GM23338 (cell line): Measurements from ENCODE around the gene TENM3.

Experiments
- CREB1 ChIP-seq: fragments of 250-450 bp; sonication (Bioruptor Pico); IDR thresholded peaks from 2 replicates; pipeline ENCODE4 v1.5.0; 2020; ENCODE audit warnings: low read depth, mild to moderate bottlenecking, moderate library complexity
- EZH2 ChIP-seq: fragments of 200-600 bp; sonication (generic); IDR thresholded peaks from one replicate; pipeline ENCODE4 v1.8.0; 2017; ENCODE audit warnings: antibody characterized with exemption, mild to moderate bottlenecking, low read depth; ENCODE audit not compliant: unreplicated experiment
- EZH2phosphoT487 ChIP-seq: fragments of 200-600 bp; sonication (generic); IDR thresholded peaks from one replicate; pipeline ENCODE4 v1.8.1; 2018; ENCODE audit warnings: antibody characterized with exemption; ENCODE audit not compliant: unreplicated experiment
- JUNB ChIP-seq: IDR thresholded peaks from one replicate; pipeline ENCODE4 v1.6.1; 2016; ENCODE audit warnings: antibody characterized with exemption; ENCODE audit not compliant: unreplicated experiment
- NANOG ChIP-seq: IDR thresholded peaks from 2 replicates; pipeline ENCODE4 v1.6.1; 2016; ENCODE audit warnings: antibody characterized with exemption, borderline replicate concordance
- POLR2AphosphoS5 ChIP-seq: IDR thresholded peaks from 2 replicates; pipeline ENCODE4 v1.6.1; 2016; ENCODE audit warnings: antibody characterized with exemption, low read depth
- STAT1 ChIP-seq: IDR thresholded peaks from one replicate; pipeline ENCODE4 v1.6.1; 2016; ENCODE audit warnings: antibody characterized with exemption; ENCODE audit not compliant: unreplicated experiment
- ZNF114 ChIP-seq: fragments of 250-450 bp; sonication (Bioruptor Pico); IDR thresholded peaks from 2 replicates; pipeline ENCODE4 v1.5.0; 2020; ENCODE audit warnings: mild to moderate bottlenecking, moderate library complexity
- ZNF331 ChIP-seq: fragments of 250-450 bp; sonication (Bioruptor Pico); IDR thresholded peaks from 2 replicates; pipeline ENCODE4 v1.5.0; 2020; ENCODE audit warnings: low read depth, mild to moderate bottlenecking, moderate library complexity
- TF ChIP-seq, protein P1 (sequence below), 2 experiments: fragments of 200-600 bp in 1 of 2; sonication (generic) in 1 of 2; conservative IDR thresholded peaks; 2 replicates each; pipeline versions ENCODE4 v1.5.1 to v1.6.1; 2016 to 2017; ENCODE audit warnings: antibody characterized with exemption in 2 of 2, low read depth in 2 of 2, mild to moderate bottlenecking in 2 of 2, moderate library complexity in 1 of 2
- TF ChIP-seq, protein P2 (sequence below): fragments of 250-450 bp; sonication (Bioruptor Pico); IDR thresholded peaks from 2 replicates; pipeline ENCODE4 v1.5.0; 2020; ENCODE audit warnings: mild to moderate bottlenecking, moderate library complexity
- TF ChIP-seq, protein P3 (sequence below): IDR thresholded peaks from one replicate; pipeline ENCODE4 v1.6.1; 2018; ENCODE audit warnings: antibody characterized with exemption; ENCODE audit not compliant: unreplicated experiment
- TF ChIP-seq, protein P4 (sequence below): IDR thresholded peaks from 2 replicates; pipeline ENCODE4 v1.6.1; 2016; ENCODE audit warnings: antibody characterized with exemption

DNA sequence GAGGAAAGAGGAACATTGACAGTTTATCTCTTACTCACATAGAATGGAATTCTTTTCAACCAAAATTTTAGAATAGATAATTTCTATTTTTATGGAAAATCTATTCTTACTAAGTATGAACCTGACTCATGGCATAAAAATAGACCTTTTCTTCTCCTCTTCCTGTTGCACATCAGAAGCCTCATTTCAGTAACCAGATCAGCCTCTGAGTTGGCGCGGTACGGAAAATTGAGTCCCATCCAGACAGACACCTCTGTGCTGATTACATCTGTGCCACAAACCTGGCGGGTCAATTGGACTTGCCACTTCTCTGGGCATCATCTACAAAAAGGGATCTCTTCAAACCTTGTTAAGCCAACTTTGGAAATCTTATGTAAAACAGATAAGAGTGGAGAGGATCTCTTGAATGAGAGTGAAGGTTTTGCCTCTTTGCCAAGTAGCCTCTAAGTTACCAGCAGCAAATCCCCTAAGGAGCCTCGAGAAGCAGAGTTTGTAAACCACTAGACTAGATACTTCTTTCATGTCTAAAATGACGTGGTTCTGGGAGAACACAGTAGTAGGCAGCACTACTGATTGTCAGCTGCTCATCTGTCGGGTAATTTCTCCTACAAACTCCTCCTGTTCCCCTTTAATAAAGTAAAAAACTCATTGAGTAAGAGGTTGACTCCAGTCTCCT is 37.4 kb downstream of the TENM3 start:
- TF ChIP-seq, protein P1, sequence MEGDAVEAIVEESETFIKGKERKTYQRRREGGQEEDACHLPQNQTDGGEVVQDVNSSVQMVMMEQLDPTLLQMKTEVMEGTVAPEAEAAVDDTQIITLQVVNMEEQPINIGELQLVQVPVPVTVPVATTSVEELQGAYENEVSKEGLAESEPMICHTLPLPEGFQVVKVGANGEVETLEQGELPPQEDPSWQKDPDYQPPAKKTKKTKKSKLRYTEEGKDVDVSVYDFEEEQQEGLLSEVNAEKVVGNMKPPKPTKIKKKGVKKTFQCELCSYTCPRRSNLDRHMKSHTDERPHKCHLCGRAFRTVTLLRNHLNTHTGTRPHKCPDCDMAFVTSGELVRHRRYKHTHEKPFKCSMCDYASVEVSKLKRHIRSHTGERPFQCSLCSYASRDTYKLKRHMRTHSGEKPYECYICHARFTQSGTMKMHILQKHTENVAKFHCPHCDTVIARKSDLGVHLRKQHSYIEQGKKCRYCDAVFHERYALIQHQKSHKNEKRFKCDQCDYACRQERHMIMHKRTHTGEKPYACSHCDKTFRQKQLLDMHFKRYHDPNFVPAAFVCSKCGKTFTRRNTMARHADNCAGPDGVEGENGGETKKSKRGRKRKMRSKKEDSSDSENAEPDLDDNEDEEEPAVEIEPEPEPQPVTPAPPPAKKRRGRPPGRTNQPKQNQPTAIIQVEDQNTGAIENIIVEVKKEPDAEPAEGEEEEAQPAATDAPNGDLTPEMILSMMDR (conservative IDR thresholded peaks at IDR 0.05; ENCODE audit: low read depth in 2 of 2): no peak
- TF ChIP-seq POLR2AphosphoS5 (no peak), CREB1 (no peak), EZH2phosphoT487 (no peak), EZH2 (no peak), JUNB (no peak), ZNF114 (CRISPR knock-in tag) (no peak), NANOG (no peak), ZNF331 (no peak), STAT1 (no peak)
- TF ChIP-seq, protein P2, sequence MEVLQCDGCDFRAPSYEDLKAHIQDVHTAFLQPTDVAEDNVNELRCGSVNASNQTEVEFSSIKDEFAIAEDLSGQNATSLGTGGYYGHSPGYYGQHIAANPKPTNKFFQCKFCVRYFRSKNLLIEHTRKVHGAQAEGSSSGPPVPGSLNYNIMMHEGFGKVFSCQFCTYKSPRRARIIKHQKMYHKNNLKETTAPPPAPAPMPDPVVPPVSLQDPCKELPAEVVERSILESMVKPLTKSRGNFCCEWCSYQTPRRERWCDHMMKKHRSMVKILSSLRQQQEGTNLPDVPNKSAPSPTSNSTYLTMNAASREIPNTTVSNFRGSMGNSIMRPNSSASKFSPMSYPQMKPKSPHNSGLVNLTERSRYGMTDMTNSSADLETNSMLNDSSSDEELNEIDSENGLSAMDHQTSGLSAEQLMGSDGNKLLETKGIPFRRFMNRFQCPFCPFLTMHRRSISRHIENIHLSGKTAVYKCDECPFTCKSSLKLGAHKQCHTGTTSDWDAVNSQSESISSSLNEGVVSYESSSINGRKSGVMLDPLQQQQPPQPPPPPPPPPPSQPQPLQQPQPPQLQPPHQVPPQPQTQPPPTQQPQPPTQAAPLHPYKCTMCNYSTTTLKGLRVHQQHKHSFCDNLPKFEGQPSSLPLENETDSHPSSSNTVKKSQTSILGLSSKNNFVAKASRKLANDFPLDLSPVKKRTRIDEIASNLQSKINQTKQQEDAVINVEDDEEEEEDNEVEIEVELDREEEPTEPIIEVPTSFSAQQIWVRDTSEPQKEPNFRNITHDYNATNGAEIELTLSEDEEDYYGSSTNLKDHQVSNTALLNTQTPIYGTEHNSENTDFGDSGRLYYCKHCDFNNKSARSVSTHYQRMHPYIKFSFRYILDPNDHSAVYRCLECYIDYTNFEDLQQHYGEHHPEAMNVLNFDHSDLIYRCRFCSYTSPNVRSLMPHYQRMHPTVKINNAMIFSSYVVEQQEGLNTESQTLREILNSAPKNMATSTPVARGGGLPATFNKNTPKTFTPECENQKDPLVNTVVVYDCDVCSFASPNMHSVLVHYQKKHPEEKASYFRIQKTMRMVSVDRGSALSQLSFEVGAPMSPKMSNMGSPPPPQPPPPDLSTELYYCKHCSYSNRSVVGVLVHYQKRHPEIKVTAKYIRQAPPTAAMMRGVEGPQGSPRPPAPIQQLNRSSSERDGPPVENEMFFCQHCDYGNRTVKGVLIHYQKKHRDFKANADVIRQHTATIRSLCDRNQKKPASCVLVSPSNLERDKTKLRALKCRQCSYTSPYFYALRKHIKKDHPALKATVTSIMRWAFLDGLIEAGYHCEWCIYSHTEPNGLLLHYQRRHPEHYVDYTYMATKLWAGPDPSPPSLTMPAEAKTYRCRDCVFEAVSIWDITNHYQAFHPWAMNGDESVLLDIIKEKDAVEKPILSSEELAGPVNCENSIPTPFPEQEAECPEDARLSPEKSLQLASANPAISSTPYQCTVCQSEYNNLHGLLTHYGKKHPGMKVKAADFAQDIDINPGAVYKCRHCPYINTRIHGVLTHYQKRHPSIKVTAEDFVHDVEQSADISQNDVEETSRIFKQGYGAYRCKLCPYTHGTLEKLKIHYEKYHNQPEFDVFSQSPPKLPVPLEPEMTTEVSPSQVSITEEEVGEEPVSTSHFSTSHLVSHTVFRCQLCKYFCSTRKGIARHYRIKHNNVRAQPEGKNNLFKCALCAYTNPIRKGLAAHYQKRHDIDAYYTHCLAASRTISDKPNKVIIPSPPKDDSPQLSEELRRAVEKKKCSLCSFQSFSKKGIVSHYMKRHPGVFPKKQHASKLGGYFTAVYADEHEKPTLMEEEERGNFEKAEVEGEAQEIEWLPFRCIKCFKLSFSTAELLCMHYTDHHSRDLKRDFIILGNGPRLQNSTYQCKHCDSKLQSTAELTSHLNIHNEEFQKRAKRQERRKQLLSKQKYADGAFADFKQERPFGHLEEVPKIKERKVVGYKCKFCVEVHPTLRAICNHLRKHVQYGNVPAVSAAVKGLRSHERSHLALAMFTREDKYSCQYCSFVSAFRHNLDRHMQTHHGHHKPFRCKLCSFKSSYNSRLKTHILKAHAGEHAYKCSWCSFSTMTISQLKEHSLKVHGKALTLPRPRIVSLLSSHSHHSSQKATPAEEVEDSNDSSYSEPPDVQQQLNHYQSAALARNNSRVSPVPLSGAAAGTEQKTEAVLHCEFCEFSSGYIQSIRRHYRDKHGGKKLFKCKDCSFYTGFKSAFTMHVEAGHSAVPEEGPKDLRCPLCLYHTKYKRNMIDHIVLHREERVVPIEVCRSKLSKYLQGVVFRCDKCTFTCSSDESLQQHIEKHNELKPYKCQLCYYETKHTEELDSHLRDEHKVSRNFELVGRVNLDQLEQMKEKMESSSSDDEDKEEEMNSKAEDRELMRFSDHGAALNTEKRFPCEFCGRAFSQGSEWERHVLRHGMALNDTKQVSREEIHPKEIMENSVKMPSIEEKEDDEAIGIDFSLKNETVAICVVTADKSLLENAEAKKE (CRISPR knock-in tag): no peak
- TF ChIP-seq, protein P3, sequence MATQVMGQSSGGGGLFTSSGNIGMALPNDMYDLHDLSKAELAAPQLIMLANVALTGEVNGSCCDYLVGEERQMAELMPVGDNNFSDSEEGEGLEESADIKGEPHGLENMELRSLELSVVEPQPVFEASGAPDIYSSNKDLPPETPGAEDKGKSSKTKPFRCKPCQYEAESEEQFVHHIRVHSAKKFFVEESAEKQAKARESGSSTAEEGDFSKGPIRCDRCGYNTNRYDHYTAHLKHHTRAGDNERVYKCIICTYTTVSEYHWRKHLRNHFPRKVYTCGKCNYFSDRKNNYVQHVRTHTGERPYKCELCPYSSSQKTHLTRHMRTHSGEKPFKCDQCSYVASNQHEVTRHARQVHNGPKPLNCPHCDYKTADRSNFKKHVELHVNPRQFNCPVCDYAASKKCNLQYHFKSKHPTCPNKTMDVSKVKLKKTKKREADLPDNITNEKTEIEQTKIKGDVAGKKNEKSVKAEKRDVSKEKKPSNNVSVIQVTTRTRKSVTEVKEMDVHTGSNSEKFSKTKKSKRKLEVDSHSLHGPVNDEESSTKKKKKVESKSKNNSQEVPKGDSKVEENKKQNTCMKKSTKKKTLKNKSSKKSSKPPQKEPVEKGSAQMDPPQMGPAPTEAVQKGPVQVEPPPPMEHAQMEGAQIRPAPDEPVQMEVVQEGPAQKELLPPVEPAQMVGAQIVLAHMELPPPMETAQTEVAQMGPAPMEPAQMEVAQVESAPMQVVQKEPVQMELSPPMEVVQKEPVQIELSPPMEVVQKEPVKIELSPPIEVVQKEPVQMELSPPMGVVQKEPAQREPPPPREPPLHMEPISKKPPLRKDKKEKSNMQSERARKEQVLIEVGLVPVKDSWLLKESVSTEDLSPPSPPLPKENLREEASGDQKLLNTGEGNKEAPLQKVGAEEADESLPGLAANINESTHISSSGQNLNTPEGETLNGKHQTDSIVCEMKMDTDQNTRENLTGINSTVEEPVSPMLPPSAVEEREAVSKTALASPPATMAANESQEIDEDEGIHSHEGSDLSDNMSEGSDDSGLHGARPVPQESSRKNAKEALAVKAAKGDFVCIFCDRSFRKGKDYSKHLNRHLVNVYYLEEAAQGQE: no peak
- TF ChIP-seq, protein P4, sequence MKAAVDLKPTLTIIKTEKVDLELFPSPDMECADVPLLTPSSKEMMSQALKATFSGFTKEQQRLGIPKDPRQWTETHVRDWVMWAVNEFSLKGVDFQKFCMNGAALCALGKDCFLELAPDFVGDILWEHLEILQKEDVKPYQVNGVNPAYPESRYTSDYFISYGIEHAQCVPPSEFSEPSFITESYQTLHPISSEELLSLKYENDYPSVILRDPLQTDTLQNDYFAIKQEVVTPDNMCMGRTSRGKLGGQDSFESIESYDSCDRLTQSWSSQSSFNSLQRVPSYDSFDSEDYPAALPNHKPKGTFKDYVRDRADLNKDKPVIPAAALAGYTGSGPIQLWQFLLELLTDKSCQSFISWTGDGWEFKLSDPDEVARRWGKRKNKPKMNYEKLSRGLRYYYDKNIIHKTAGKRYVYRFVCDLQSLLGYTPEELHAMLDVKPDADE: no peak
